Measurements from ENCODE around the gene CHMP2A.

Gene CHMP2A

DNA sequence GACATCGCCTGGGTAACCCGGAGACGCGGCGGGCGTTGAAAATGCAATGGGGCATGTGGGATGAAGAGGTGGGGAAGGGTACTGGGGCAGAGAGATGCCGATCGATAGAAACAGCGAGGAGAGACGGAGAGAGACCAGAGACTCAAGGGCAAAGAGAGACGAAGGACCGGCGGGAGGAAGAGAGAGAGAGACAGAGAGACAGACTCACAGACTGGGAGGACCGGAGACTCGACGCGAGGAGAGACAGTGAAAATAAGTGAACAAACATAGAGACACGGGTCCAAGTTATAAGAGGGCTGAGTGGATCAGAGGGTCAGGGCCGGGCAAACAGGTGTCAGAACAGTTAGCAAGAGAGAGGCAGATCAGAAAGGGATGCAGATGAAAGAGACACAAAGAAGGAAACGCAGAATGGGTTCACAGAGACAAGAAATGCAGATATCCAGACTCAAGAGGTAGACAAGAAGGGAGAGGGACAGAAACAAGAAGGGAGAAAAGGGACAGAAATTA, 18.8 kb upstream of the CHMP2A start:
- H3K36me3 ChIP-seq = peaks cover 9% of the 10 kb centered on the region; the same call in 1 of the 2 replicates
- no peaks in the 10 kb centered on the region for H3K9me3 ChIP-seq
- DNase-seq = no peak
- H3K4me3 ChIP-seq (ENCODE audit: low read depth, low read length) = peak overlapping the region; percentile 75
- TF ChIP-seq, protein P1, sequence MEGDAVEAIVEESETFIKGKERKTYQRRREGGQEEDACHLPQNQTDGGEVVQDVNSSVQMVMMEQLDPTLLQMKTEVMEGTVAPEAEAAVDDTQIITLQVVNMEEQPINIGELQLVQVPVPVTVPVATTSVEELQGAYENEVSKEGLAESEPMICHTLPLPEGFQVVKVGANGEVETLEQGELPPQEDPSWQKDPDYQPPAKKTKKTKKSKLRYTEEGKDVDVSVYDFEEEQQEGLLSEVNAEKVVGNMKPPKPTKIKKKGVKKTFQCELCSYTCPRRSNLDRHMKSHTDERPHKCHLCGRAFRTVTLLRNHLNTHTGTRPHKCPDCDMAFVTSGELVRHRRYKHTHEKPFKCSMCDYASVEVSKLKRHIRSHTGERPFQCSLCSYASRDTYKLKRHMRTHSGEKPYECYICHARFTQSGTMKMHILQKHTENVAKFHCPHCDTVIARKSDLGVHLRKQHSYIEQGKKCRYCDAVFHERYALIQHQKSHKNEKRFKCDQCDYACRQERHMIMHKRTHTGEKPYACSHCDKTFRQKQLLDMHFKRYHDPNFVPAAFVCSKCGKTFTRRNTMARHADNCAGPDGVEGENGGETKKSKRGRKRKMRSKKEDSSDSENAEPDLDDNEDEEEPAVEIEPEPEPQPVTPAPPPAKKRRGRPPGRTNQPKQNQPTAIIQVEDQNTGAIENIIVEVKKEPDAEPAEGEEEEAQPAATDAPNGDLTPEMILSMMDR (IDR thresholded peaks at IDR 0.05; ENCODE audit: low read depth, low read length) = no peak
- H3K27me3 ChIP-seq = no peaks in the 10 kb centered on the region
- no peaks in the 10 kb centered on the region; the same call in 1 of the 2 replicates for H3K4me1 ChIP-seq

DNA sequence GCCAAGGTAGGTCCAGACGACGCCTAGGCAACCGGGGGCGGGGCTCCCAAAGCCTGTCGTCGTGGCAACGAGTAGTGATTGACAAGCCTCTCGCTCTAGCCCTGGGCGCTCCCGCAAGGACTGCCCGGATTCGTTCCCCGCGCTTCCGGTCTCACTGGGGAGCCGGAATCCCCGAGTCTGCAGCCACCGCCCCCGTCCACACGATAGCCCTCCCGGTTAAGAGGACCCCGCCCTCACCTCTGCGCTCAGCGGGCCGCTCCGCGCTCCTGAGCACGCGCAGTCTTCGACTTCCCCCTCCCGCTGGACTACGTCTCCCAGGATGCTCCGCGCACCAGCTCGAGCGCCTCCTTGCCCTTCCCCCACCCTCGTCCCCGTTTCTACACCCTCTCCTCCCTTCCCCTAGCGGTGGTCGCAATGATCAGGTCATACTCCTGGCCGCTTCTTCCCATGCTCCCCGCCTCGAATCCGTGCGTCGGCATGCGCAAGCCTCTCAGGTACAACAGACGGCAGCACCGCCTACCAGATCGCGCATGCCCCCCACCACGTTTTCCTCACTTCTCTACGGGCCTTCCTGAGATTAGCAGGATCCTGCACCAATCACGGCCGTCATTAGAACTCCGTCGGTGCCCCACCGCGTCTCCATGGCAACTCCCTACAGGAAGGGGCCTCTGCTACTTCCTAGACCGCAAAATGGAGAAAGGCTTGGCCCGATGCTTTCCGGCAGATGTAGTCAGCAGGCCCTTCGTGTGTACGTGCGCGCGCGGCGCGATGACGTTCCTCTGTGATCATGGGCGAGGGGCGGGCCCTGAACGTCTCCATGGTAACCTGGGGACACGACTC, 18.1 kb upstream of the CHMP2A start, which contains the start of gene MZF1:
TSS of gene MZF1 (minus strand) at position 518 of the 840 bp plus-strand sequence. CDS start 1,946 bp downstream, outside the sequence.
- DNase-seq = peak; percentile 100
- Histone ChIP-seq H3K4me3 (ENCODE audit: low read depth, low read length) (peak within 1 kb of the TSS; percentile 75), H3K4me1 (no peaks in the 10 kb centered on the region; the same call in 1 of the 2 replicates), H3K36me3 (peaks cover 9% of the 10 kb centered on the region; the same call in 1 of the 2 replicates), H3K27me3 (no peaks in the 10 kb centered on the region), H3K9me3 (no peaks in the 10 kb centered on the region)
- TF ChIP-seq, protein P1 (IDR thresholded peaks at IDR 0.05; ENCODE audit: low read depth, low read length) = 0 out of 2 replicates have a peak, but pooled peaks have one; percentile 5

DNA sequence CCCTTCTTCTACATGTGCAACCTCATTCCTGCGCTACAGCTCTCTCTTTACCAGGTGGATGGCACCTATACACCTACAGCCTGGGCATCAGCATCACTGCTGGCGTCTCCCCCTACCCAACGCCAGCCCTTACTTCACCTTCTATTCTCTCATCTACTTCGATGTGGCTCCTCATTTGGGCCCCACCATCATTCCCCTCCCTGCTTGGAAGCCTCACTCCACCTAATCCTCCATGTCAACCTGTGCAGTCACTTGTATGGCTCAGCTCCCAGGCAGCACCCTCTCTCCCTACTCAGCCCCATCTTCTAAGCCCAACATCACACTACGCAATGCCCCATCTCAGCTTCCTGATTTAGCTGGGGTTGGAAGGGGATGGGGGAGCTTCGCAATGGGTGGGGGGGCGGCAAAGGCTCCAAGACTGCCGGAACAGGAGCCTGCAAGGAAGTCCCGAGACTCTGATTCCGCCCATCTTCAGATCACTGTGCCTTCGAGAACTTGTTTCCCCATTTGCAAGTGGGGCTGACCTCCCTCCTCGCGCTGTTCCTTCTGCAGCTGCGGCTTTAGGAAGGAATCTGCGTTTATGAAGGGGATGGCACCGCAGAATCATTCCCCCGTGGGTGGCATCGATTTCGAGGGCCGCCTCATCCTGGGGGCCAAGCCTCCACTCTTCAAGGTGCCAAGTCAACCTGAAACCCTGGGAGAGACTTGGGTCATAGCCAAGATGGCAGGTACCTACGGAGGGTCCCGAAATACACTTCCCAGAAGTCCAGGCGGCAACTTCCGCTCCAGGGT, 17.3 kb upstream of the CHMP2A start:
- Histone ChIP-seq H3K36me3 (peaks cover 9% of the 10 kb centered on the region; the same call in 1 of the 2 replicates), H3K9me3 (no peaks in the 10 kb centered on the region), H3K4me1 (no peaks in the 10 kb centered on the region; the same call in 1 of the 2 replicates), H3K27me3 (no peaks in the 10 kb centered on the region), H3K4me3 (ENCODE audit: low read depth, low read length) (peak overlapping the region; percentile 75)
- no peak for DNase-seq
- TF ChIP-seq, protein P1 (IDR thresholded peaks at IDR 0.05; ENCODE audit: low read depth, low read length) = no peak

DNA sequence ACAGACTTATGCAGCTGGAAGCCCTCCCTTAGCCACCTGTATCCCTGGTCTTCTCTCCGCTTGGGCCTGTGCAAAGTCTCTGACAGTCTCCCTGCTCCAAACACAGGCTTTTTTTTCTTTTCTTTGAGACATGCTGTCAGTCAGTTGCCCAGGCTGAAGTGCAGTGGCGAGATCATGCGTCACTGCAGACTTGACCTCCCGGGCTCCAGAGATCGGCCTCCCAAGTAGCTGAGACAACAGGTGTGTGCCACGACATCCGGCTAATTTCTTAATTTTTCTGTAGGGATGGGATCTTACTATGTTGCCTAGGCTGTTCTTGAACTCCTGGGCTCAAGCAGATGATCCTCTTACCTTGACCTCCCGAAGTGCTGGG, 16.7 kb upstream of the CHMP2A start:
- peaks cover 9% of the 10 kb centered on the region; the same call in 1 of the 2 replicates for H3K36me3 ChIP-seq
- H3K4me1 ChIP-seq = no peaks in the 10 kb centered on the region; the same call in 1 of the 2 replicates
- no peak for DNase-seq
- TF ChIP-seq, protein P1 (IDR thresholded peaks at IDR 0.05; ENCODE audit: low read depth, low read length) = no peak
- H3K27me3 ChIP-seq = no peaks in the 10 kb centered on the region
- no peaks in the 10 kb centered on the region for H3K9me3 ChIP-seq
- no peak overlapping the region for H3K4me3 ChIP-seq (ENCODE audit: low read depth, low read length)

DNA sequence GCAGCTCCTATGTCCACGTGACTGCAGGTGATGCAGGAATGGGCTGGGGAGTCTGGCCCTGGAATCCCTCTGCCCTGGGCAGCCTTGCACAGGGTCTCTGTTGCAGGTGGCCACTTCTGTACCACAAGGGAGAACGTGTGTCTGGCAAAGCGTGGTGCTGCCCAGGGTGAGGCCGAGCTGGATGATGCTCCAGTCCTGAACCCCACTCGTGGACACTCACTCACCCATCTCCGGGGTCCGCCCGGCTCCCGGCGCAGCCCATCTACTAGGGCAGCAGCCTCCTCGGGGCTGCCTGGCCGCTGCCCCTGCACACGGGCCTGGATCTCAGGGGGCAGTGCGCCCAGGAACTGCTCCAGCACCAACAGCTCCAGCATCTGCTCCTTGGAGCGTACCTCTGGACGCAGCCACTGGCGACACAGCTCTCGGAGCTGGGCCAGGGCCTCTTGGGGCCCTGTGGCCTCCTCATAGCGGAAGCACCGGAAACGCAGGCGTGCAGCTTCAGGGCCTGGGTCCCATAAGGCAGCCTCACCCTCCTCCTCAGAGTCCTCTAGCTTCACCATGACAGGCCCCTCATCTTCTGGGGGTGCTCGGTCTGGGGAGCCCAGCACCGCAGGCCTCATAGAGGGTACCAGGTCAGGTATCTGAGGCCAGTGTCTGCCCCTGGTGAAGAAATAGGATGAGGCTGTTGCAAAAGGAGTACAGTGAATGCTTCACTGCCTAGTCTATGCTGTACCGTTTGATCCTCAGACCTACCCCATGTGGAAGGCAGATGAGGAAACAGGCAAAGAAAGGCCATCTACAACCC, 16.1 kb upstream of the CHMP2A start:
- Histone ChIP-seq H3K4me3 (ENCODE audit: low read depth, low read length) (no peak overlapping the region), H3K27me3 (no peaks in the 10 kb centered on the region), H3K9me3 (no peaks in the 10 kb centered on the region), H3K36me3 (peaks cover 9% of the 10 kb centered on the region; the same call in 1 of the 2 replicates), H3K4me1 (no peaks in the 10 kb centered on the region; the same call in 1 of the 2 replicates)
- TF ChIP-seq, protein P1 (IDR thresholded peaks at IDR 0.05; ENCODE audit: low read depth, low read length) = no peak
- DNase-seq = no peak
